ENCODE data around the gene SDE2.
A peak's percentile ranks its signal among the peaks of the same experiment; 100 is the strongest.
"Not testable (repeated sequence)": the region's sequence is repeated elsewhere in the genome, so short reads cannot be mapped to it uniquely, and the experiment has no call there.

Gene SDE2

DNA sequence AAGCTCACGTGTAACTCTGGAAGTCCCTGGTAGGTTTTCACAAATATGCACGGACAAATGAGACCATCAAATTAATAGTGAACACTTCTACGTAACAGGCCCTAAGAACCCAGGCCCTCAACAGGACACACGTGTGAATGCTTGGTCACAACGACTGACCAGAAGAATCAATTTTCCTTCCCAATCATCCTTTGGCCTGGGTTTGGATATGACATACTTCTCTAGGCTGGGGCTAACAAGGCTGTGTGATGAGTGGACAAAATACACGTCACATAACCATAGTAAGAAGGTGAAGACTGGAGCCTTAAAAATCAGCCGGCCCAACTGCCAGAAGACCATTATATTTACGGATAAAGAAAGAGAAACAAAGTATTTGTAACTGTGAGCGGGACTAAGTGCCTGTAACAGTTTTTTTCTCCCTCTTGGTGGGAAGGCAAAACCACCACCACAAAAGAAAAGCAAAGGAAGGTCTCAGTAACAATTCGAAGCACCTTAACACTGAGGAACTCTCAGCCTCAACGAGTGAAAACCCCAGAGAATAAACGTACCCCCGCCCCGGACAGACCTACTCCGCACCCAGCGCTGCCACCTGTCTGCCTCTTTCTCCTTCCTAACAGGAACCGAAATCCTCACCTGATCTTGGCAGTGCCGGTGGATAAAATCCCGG is 450 bp downstream of the SDE2 start:
- peaks cover 85% of the 10 kb centered on the region for H3K4me1 Mint-ChIP-seq
- DNase-seq = no peak

GRCh38 chr1:225996946-225997545 is 2.1 kb downstream of the SDE2 start:
- H3K9me3 Mint-ChIP-seq = no peaks in the 10 kb centered on the region
- DNase-seq (no peak), ATAC-seq (no peak)
- peaks cover 73% of the 10 kb centered on the region for H3K4me1 Mint-ChIP-seq
- H3K27me3 Mint-ChIP-seq = no peaks in the 10 kb centered on the region
- H3K4me3 Mint-ChIP-seq = peak overlapping the region; percentile 99 to 100
- H3K27ac Mint-ChIP-seq = peak overlapping the region; percentile 65 to 86

More for the DNA sequence above, 450 bp downstream of the SDE2 start:
- peak overlapping the region; percentile 99 to 100 for H3K4me3 Mint-ChIP-seq
- peaks cover 4 to 8% of the 10 kb centered on the region in 2 donors for H3K9me3 Mint-ChIP-seq
- ATAC-seq = peak; percentile 10
- no peaks in the 10 kb centered on the region for H3K27me3 Mint-ChIP-seq
- H3K27ac Mint-ChIP-seq = peak overlapping the region; percentile 100

DNA sequence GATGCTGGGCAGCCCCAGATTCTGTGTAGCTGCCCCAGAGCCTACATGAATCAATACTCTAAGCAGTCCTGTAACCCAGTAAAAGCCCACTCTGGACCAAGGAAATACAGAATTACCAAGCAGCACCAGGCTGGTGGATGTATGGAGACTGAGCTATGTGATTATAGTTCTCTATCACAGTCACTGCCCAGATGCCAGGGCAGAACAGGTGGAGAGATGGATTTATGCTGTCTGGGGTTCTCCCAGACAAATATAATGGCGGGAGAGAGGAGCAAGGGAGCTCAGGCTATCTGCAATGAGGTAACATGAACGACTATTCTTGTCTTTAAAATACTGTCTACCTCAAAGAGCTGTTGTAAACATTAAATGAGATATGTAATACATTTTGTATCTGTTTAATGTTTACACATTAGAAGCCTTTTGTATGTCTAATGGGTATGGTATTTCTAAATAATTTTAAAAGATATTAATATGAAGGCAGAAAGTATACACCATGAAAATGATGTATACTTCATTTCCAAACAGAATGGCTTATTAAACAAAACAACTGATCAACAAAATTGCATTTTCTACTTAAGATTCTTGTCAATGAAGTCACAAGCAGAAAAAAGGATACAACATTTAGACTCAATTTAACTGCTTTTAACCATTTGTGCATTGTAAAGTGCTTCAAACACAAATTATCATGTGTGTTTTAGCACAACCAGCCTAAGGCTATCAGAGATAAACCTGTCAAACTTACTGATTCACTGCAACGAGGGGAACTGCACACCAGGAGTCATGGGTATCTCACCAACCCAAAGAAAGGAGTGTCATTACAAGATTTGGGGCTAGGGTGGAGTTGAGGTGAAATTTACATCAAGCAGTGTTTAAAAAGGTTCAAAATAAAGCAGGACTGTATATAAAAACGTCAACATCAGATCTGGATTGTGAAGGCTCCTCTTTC is 3.0 kb downstream of the SDE2 start:
- peaks cover 73% of the 10 kb centered on the region for H3K4me1 Mint-ChIP-seq
- H3K27me3 Mint-ChIP-seq = no peaks in the 10 kb centered on the region
- ATAC-seq (no peak), DNase-seq (no peak)
- peak overlapping the region; percentile 65 to 87 for H3K27ac Mint-ChIP-seq
- peak overlapping the region; percentile 82 to 100 for H3K4me3 Mint-ChIP-seq
- no peaks in the 10 kb centered on the region for H3K9me3 Mint-ChIP-seq

GRCh38 chr1:225990705-225991464 is 8.3 kb downstream of the SDE2 start:
- H3K4me3 Mint-ChIP-seq = peak overlapping the region; percentile 29 to 67
- DNase-seq (no peak), ATAC-seq (peak; percentile 90)
- H3K27ac Mint-ChIP-seq = peak overlapping the region; percentile 48 to 54
- H3K9me3 Mint-ChIP-seq = no peaks in the 10 kb centered on the region
- H3K4me1 Mint-ChIP-seq = peaks cover 62% of the 10 kb centered on the region
- no peaks in the 10 kb centered on the region for H3K27me3 Mint-ChIP-seq

DNA sequence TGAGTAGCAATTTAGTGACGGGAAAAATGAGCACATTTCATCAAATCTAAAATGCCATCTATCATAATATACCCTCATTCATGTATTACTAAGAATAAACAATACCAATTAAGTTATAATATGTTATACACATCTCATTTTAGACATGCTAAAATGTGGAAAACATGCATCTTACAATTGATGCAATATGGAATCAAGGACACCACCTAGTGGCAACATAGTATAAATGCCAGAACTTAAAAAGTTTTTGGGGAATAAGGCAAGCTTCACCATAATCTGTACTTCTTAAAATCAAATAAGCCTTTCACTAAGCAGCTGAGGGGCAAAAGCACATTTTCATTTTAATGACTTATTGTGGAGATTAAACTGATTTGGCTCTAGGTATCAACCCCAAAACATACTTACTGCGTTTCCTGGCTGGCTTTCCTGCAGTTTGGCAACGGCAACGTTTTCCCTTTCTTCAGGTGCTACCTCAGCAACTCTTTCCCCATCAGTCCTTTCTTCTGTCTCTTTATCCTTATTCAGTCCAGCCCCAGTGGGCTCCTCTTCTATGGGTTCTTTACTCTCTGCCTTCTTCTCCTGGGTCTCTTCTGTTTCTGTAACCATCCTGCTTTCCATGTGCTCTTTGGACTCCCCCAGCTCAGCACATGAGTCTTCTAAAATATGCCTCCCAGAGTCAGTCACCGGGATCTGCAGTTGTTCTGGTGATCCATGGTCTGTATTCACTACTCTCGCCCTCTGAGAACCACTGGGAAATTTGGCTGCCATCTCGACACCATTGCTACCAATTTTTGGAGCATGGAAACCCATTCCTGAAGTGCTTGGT is 11.4 kb downstream of the SDE2 start:
- Mint-ChIP-seq H3K4me1 (peaks cover 47% of the 10 kb centered on the region), H3K9me3 (no peaks in the 10 kb centered on the region), H3K27ac (no peak overlapping the region), H3K4me3 (no peak overlapping the region), H3K27me3 (no peaks in the 10 kb centered on the region)
- ATAC-seq (no peak), DNase-seq (no peak)

DNA sequence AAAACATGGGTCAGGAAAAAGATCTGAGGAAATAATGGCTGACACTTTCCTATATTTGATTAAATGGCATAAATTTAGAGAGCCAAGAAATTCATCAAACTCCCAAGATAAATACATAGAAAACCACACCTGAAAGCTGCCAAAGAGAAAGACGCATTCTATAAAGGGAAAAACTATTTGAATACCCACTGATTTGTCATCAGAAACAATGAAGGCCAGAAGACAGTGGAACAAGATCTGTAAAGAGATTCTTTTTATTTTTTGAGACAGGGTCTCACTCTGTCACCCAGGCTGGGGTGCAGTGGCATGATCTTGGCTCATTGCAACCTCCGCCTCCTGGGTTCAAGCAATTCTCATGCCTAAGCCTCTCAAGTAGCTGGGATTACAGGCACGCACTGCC is 17.4 kb downstream of the SDE2 start:
- peaks cover 7 to 9% of the 10 kb centered on the region in 2 donors for H3K9me3 Mint-ChIP-seq
- no peak for ATAC-seq
- peaks cover 24% of the 10 kb centered on the region for H3K4me1 Mint-ChIP-seq
- DNase-seq = no peak
- H3K27me3 Mint-ChIP-seq = no peaks in the 10 kb centered on the region
- no peak overlapping the region for H3K4me3 Mint-ChIP-seq
- H3K27ac Mint-ChIP-seq = no peak overlapping the region

GRCh38 chr1:225980005-225980836 is 18.9 kb downstream of the SDE2 start:
- Mint-ChIP-seq H3K4me1 (peaks cover 12% of the 10 kb centered on the region), H3K27me3 (no peaks in the 10 kb centered on the region), H3K27ac (peak overlapping the region in 1 of 2 donors; percentile 49), H3K4me3 (no peak overlapping the region), H3K9me3 (peaks cover 7 to 9% of the 10 kb centered on the region in 2 donors)
- no peak for DNase-seq
- ATAC-seq = no peak

GRCh38 chr1:225979421-225979820 is 19.7 kb downstream of the SDE2 start:
- DNase-seq (no peak), ATAC-seq (no peak)
- Mint-ChIP-seq H3K27me3 (no peaks in the 10 kb centered on the region), H3K9me3 (peaks cover 7 to 9% of the 10 kb centered on the region in 2 donors), H3K27ac (no peak overlapping the region), H3K4me3 (no peak overlapping the region), H3K4me1 (peaks cover 12% of the 10 kb centered on the region)

- Mint-ChIP-seq H3K4me3 (no peak overlapping the region), H3K27me3 (no peaks in the 10 kb centered on the region), H3K9me3 (peaks cover 7 to 9% of the 10 kb centered on the region in 2 donors), H3K27ac (no peak overlapping the region), H3K4me1 (peaks cover 12% of the 10 kb centered on the region)
- ATAC-seq = peak; percentile 28
- DNase-seq = no peak
Measured at GRCh38 chr1:225977937-225978748, 21.0 kb downstream of the SDE2 start.

DNA sequence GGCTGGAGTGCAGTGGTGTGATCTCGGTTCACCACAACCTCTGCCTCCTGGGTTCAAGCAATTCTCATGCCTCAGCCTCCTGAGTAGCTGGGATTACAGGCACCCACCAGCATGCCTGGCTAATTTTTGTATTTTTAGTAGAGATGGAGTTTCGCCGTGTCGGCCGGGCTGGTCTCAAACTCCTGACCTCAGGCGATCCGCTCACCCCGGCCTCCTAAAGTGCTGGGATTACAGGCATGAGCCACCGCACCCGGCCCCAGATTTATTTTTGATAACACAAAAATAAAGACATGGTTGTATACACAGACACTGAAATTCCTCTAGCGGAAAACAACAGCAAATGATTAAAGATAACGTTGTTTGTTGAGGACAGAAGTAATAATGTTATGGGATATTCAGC is 24.0 kb downstream of the SDE2 start:
- ATAC-seq, H3K27ac Mint-ChIP-seq, H3K4me1 Mint-ChIP-seq, H3K27me3 Mint-ChIP-seq, H3K9me3 Mint-ChIP-seq, DNase-seq, H3K4me3 Mint-ChIP-seq: not testable (repeated sequence)

- DNase-seq (no peak), ATAC-seq (no peak)
- no peaks in the 10 kb centered on the region for H3K27me3 Mint-ChIP-seq
- H3K4me3 Mint-ChIP-seq = no peak overlapping the region
- no peak overlapping the region for H3K27ac Mint-ChIP-seq
- H3K9me3 Mint-ChIP-seq = no peaks in the 10 kb centered on the region
- H3K4me1 Mint-ChIP-seq = peaks cover 7% of the 10 kb centered on the region
Measured at GRCh38 chr1:225974454-225974853, 24.7 kb downstream of the SDE2 start.

- H3K27me3 Mint-ChIP-seq = no peaks in the 10 kb centered on the region
- no peak for ATAC-seq
- DNase-seq = no peak
- no peak overlapping the region for H3K4me3 Mint-ChIP-seq
- no peak overlapping the region for H3K27ac Mint-ChIP-seq
- peaks cover 7% of the 10 kb centered on the region for H3K4me1 Mint-ChIP-seq
- H3K9me3 Mint-ChIP-seq = no peaks in the 10 kb centered on the region
Measured at GRCh38 chr1:225973158-225973557, 26.0 kb downstream of the SDE2 start.
